Fibroblast of the aortic adventitia (primary cell): ENCODE data around the gene ADGRL1. TPM values are rescaled to one million over a fixed set of nuclear protein-coding genes. Genes with fewer than 3 reads are reported as not detected.
"Not testable (repeated sequence)": the region's sequence is repeated elsewhere in the genome, so short reads cannot be mapped to it uniquely, and the experiment has no call there.

Source experiments
- DNase-seq: peaks from one replicate; pipeline ENCODE4 v3.0.0-alpha.2; 2010; ENCODE audit warnings: low read depth
- H3K4me3 ChIP-seq: 2 replicates; pipeline ENCODE4 v1.5.1; 2011; ENCODE audit warnings: low read depth, mild to moderate bottlenecking, control low read depth, low read length, moderate library complexity
- CTCF ChIP-seq: IDR thresholded peaks from 2 replicates; pipeline ENCODE4 v1.5.1; 2011; ENCODE audit warnings: mild to moderate bottlenecking, low read length, control low read depth, inconsistent platforms; ENCODE audit not compliant: insufficient read depth
- total RNA-seq: library from RNA; depleted of rRNA; stranded (reverse); fragments of >200 nt; gene quantifications from 2 replicates; pipeline ENCODE4 v1.2.3, GENCODE V29; 2012; ENCODE audit warnings: low replicate concordance

ADGRL1 gene
- total RNA-seq, 1 donor = 6.0 TPM

DNA sequence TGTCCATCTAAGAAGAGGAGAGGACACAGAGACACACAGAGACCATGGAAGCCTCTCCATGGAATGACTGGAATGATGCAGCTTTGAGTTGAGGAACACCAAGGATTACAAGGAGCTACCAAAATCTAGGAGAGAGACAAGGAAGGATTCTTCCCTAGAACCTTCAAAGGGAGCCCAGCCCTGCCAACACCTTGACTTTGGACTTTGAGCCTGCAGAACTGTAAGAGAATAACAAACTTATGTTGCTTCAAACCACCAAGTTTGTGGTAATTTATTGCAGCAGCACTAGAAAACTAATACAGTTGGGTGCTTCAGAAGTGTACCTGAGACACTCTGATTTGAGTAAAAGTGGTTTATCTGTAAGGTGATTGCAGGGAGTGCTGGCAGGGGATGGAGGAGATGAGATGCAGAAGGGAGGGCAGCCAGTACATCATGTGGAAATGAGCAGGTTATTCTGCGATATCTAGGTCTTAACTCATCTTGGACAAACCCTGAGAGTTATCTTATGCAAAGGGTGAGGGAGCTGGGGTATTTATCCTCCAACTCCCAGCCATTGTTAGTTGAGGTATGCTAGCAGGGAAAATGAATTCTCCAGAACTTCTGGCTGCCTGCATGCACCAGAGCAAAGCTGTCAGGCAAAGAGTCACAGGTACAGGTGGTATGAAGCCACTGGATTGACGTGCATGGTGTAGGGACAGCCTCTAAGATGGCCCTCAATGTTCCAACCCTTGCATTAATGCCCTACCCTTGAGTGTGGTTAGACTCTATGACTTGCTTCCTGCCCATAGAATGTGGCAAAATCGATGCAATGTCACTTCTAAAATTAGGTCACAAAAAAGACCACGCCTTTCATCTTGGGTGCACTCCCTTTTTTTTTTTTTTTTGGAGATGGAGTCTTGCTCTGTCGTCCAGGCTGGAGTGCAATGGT lies 31.3 kb upstream of the ADGRL1 start:
- no peak for DNase-seq
- H3K4me3 ChIP-seq = no peak overlapping the region
- TF ChIP-seq CTCF = no peak

DNA sequence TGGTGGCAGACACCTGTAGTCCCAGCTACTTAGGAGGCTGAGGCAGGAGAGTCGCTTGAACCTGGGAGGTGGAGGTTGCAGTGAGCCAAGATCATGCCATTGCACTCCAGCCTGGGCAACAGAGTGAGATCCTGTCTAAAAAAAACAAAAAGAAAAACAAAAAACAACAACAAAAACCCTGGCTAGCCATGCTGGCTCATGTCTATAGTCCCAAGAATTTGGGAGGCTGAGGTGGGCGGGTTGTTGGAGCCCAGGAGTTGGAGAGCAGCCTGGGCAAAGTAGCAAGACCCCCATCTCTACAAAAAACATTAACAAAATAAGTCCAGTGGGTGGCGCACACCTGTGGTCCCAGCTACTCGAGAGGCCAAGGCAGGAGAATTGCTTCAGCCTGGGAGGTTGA lies 27.0 kb upstream of the ADGRL1 start:
- DNase-seq, H3K4me3 ChIP-seq: not testable (repeated sequence)

DNA sequence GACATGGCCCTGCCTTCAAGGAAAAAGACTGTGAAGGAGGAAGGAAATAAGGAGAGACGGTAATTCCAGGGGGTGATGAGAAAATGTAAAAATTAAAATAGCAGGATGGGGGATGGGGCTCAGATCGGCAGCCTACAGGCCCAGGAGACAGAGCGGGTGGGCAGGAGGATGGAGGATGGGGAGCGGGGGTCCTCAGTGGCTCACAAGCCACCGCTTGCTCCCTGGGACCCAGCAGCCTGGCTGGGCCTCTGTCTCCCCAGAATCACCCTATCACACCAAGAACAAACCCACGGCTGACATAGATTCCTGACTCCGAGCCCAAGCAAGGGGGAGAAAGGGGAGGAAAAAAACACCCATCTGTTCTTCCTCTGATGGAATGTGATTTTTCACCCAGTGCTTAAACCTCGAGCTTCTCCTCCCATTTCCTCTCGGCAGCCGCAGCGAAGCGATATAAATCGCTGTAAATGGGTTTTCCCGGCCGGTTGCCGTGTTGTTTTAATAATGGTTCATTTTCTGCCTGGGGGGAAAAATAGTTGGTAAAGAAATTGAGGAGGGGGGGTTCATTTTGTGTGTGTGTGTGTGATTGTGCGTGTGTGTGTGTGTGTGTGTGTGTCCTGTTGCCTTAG lies 22.6 kb upstream of the ADGRL1 start:
- H3K4me3 ChIP-seq = not testable (repeated sequence)
- peak; percentile 47 for DNase-seq

GRCh38 chr19:14226498-14226897 lies 20.5 kb upstream of the ADGRL1 start:
- not testable (repeated sequence) for H3K4me3 ChIP-seq, DNase-seq

- no peak for TF ChIP-seq CTCF
- no peak overlapping the region for H3K4me3 ChIP-seq
- DNase-seq = no peak
Observed at GRCh38 chr19:14222886-14223285, 16.9 kb upstream of the ADGRL1 start.

GRCh38 chr19:14221345-14221744 lies 15.4 kb upstream of the ADGRL1 start:
- DNase-seq = peak; percentile 45
- not testable (repeated sequence) for H3K4me3 ChIP-seq
- TF ChIP-seq CTCF = peak; percentile 38

DNA sequence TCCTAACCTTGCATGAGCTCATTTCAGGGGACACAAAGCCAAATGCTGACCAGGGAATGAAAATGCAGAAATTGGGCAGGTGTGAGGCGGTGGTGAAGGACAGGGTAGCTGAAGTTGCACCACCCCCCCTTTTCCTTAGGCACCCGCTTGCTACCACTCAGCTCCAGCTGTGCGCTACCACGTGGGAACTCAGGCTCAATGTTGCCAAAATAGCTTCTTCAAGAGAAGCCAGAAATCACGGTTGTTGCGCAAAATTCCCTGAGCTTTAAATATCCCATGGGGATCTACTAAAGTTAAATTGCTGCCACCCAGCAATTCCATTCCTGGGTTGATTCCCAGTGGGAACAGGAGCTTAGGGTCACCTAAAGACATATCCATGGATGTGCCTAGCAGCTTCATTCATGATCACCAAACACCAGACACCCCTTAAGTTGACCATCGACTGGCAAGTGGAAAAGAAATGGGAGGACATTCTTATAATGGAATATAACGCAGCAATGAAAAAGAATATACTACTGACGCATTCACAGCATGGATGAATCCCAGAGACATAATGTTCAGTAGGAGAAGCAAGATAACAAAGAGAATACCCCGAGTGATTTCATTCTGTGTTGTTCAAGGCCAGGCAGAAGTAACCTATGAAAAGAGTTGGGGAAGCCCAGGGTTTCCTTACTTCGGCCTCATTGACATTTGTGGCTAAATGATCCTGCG lies 12.8 kb upstream of the ADGRL1 start:
- DNase-seq = peak; percentile 38
- H3K4me3 ChIP-seq = no peak overlapping the region
- TF ChIP-seq CTCF = no peak

DNA sequence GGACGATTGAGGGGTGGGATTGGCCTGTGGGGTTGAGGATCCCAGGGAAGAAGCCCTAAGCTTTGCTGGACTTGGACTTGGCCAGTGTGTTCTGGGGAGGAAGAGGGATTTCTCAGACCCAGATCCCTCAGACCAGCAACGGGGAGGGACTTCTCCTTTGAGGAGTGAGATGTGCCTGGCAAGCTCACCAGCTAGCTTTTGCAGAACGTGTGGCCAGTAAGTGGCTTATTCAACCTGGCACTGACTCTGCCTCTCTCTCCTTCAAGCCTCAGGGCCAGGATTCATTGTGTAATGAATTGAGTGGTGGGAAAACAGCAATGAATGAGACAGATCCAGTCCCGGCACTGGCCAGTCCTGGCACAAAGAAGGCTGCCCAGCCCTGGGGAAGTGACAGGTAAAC lies 11.9 kb upstream of the ADGRL1 start:
- not testable (repeated sequence) for DNase-seq, H3K4me3 ChIP-seq
